GM21786 (cell line): Measurements from ENCODE around the gene PP2D1.
"Not testable (repeated sequence)": the region's sequence is repeated elsewhere in the genome, so short reads cannot be mapped to it uniquely, and the experiment has no call there.

Experiments
- ATAC-seq: cut with Tn5 transposase; IDR thresholded peaks from one replicate; pipeline ENCODE4 v1.9.1; 2021; ENCODE audit not compliant: unreplicated experiment

The PP2D1 gene

GRCh38 chr3:20040548-20041196 lies 28.6 kb upstream of the PP2D1 start:
- peak; percentile 40 for ATAC-seq

- peak; percentile 43 for ATAC-seq
Observed at GRCh38 chr3:20039765-20040547, 27.9 kb upstream of the PP2D1 start, which contains the start of gene KAT2B. Gene KAT2B (plus strand): TSS chr3:20040446. CDS start chr3:20040478, 32 bp downstream.

GRCh38 chr3:20039466-20039764 lies 27.4 kb upstream of the PP2D1 start:
- ATAC-seq: no peak

- ATAC-seq: no peak
Observed at GRCh38 chr3:20038699-20039465, 26.8 kb upstream of the PP2D1 start.

- no peak for ATAC-seq
Observed at GRCh38 chr3:20037255-20037996, 25.4 kb upstream of the PP2D1 start.

GRCh38 chr3:20035019-20035418 lies 23.0 kb upstream of the PP2D1 start:
- ATAC-seq: no peak

GRCh38 chr3:20031939-20032338 lies 19.9 kb upstream of the PP2D1 start:
- ATAC-seq: not testable (repeated sequence)

GRCh38 chr3:20028905-20029331 lies 16.9 kb upstream of the PP2D1 start:
- ATAC-seq: no peak

- ATAC-seq: no peak
Observed at GRCh38 chr3:20027136-20027535, 15.1 kb upstream of the PP2D1 start.

GRCh38 chr3:20023623-20024405 lies 11.8 kb upstream of the PP2D1 start:
- ATAC-seq: no peak

- no peak for ATAC-seq
Observed at GRCh38 chr3:20022954-20023622, 11.0 kb upstream of the PP2D1 start.

GRCh38 chr3:20016076-20016475 lies 4.0 kb upstream of the PP2D1 start:
- not testable (repeated sequence) for ATAC-seq

GRCh38 chr3:20015525-20015924 lies 3.5 kb upstream of the PP2D1 start:
- no peak for ATAC-seq

- ATAC-seq: no peak
Observed at GRCh38 chr3:20013396-20013795, 1.3 kb upstream of the PP2D1 start.

GRCh38 chr3:20008646-20009045 lies 3.4 kb downstream of the PP2D1 start:
- no peak for ATAC-seq

GRCh38 chr3:20007960-20008359 lies 4.1 kb downstream of the PP2D1 start:
- no peak for ATAC-seq

- no peak for ATAC-seq
Observed at GRCh38 chr3:20001932-20002331, 10.1 kb downstream of the PP2D1 start.

- ATAC-seq: no peak
Observed at GRCh38 chr3:19997502-19997901, 14.6 kb downstream of the PP2D1 start.

- no peak for ATAC-seq
Observed at GRCh38 chr3:19994796-19995195, 17.3 kb downstream of the PP2D1 start.

- ATAC-seq: not testable (repeated sequence)
Observed at GRCh38 chr3:19988904-19989303, 23.2 kb downstream of the PP2D1 start.
